Activated CD4-positive, CD25-positive, alpha-beta regulatory T cell treated with anti-CD3 and anti-CD28 coated beads, Interleukin-2, amount 50 U/mL, for 16 hours (primary cell): ENCODE data around the gene FGF18.
"Not testable (repeated sequence)": the region's sequence is repeated elsewhere in the genome, so short reads cannot be mapped to it uniquely, and the experiment has no call there.

Experiments used
- DNase-seq: peaks from one replicate; pipeline ENCODE4 v3.0.0-alpha.2; 2020; ENCODE audit warnings: low read depth, low spot score

The FGF18 gene

GRCh38 chr5:171418982-171419687 is at the start of gene FGF18:
TSS of gene FGF18 (plus strand) at chr5:171419647. CDS start at chr5:171420200, 553 bp downstream.
- DNase-seq, result no peak

GRCh38 chr5:171369898-171370297 is 49.5 kb upstream of the FGF18 start:
- no peak for DNase-seq

- DNase-seq, result not testable (repeated sequence)
Measured at GRCh38 chr5:171370881-171371280, 48.6 kb upstream of the FGF18 start.

GRCh38 chr5:171371326-171371725 is 48.1 kb upstream of the FGF18 start:
- DNase-seq, result no peak

GRCh38 chr5:171379961-171380360 is 39.5 kb upstream of the FGF18 start:
- DNase-seq, result no peak

- DNase-seq, result not testable (repeated sequence)
Measured at GRCh38 chr5:171384416-171384815, 35.0 kb upstream of the FGF18 start.

- DNase-seq, result not testable (repeated sequence)
Measured at GRCh38 chr5:171384999-171385398, 34.4 kb upstream of the FGF18 start.

GRCh38 chr5:171386006-171386671 is 33.3 kb upstream of the FGF18 start:
- DNase-seq, result no peak

GRCh38 chr5:171386861-171387344 is 32.5 kb upstream of the FGF18 start:
- no peak for DNase-seq

GRCh38 chr5:171387345-171387969 is 32.0 kb upstream of the FGF18 start, which contains the start of gene NPM1:
TSS of gene NPM1 (plus strand) at chr5:171387849. CDS start at chr5:171387949, 100 bp downstream.
- DNase-seq, result peak; percentile 93

GRCh38 chr5:171387970-171388815 is 31.3 kb upstream of the FGF18 start:
- peak; percentile 63 for DNase-seq

GRCh38 chr5:171388816-171389168 is 30.7 kb upstream of the FGF18 start:
- no peak for DNase-seq

- no peak for DNase-seq
Measured at GRCh38 chr5:171390883-171391677, 28.4 kb upstream of the FGF18 start.

- DNase-seq, result no peak
Measured at GRCh38 chr5:171391996-171392577, 27.4 kb upstream of the FGF18 start.

- DNase-seq, result no peak
Measured at GRCh38 chr5:171392585-171393159, 26.8 kb upstream of the FGF18 start.

GRCh38 chr5:171395042-171395441 is 24.4 kb upstream of the FGF18 start:
- DNase-seq, result no peak

GRCh38 chr5:171396583-171396982 is 22.9 kb upstream of the FGF18 start:
- not testable (repeated sequence) for DNase-seq

GRCh38 chr5:171397190-171397589 is 22.3 kb upstream of the FGF18 start:
- no peak for DNase-seq

GRCh38 chr5:171397599-171397998 is 21.8 kb upstream of the FGF18 start:
- no peak for DNase-seq

- DNase-seq, result not testable (repeated sequence)
Measured at GRCh38 chr5:171398660-171399059, 20.8 kb upstream of the FGF18 start.
